ENCODE data around the gene OR51I1. TPM values are rescaled to one million over a fixed set of nuclear protein-coding genes. Genes with fewer than 3 reads are reported as not detected.

The OR51I1 gene
- total RNA-seq, 1 donor from 2014 or later, result not detected

GRCh38 chr11:5423131-5423530 lies 18.2 kb downstream of the OR51I1 start:
- Histone ChIP-seq H3K9ac (no peak overlapping the region), H3K4me3 (no peak overlapping the region), H4K20me1 (ENCODE audit: low read depth) (no peaks in the 10 kb centered on the region), H2AFZ (replicated peaks) (no peak overlapping the region), H3K9me3 (ENCODE audit: low read depth) (no peaks in the 10 kb centered on the region), H3K4me2 (no peak overlapping the region), H3K36me3 (no peaks in the 10 kb centered on the region), H3K4me1 (no peaks in the 10 kb centered on the region), H3F3A (ENCODE audit: low read depth) (no peaks in the 10 kb centered on the region), H3K79me2 (ENCODE audit: low read depth) (no peaks in the 10 kb centered on the region), H3K27ac (no peak overlapping the region), H3K27me3 (no peaks in the 10 kb centered on the region)
- Mint-ChIP-seq H3K36me3 (no peaks in the 10 kb centered on the region), H3K27ac (no peak overlapping the region), H3K4me3 (no peak overlapping the region), H3K27me3 (ENCODE audit: insufficient read depth, low read depth) (no peaks in the 10 kb centered on the region), H3K9me3 (no peaks in the 10 kb centered on the region), H3K4me1 (no peaks in the 10 kb centered on the region)
- no peak for TF ChIP-seq CTCF (IDR thresholded peaks at IDR 0.05)
- TF ChIP-seq EZH2phosphoT487 (IDR thresholded peaks at IDR 0.05), result no peak
- DNase-seq (ENCODE audit: low spot score), result no peak

- Histone ChIP-seq H3K27ac (no peak within 1 kb of the TSS), H3F3A (ENCODE audit: low read depth) (no peaks in the 10 kb centered on the region), H3K27me3 (no peaks in the 10 kb centered on the region), H3K4me1 (no peaks in the 10 kb centered on the region), H3K4me2 (no peak within 1 kb of the TSS), H3K9me3 (ENCODE audit: low read depth) (no peaks in the 10 kb centered on the region), H3K9ac (no peak within 1 kb of the TSS), H4K20me1 (ENCODE audit: low read depth) (no peaks in the 10 kb centered on the region), H2AFZ (replicated peaks) (no peak within 1 kb of the TSS), H3K79me2 (ENCODE audit: low read depth) (no peaks in the 10 kb centered on the region), H3K4me3 (no peak within 1 kb of the TSS), H3K36me3 (no peaks in the 10 kb centered on the region)
- Mint-ChIP-seq H3K4me3 (no peak within 1 kb of the TSS), H3K4me1 (no peaks in the 10 kb centered on the region), H3K36me3 (no peaks in the 10 kb centered on the region), H3K27me3 (ENCODE audit: insufficient read depth, low read depth) (no peaks in the 10 kb centered on the region), H3K27ac (no peak within 1 kb of the TSS), H3K9me3 (no peaks in the 10 kb centered on the region)
- DNase-seq (ENCODE audit: low spot score), result no peak
- TF ChIP-seq CTCF (IDR thresholded peaks at IDR 0.05) (no peak), EZH2phosphoT487 (IDR thresholded peaks at IDR 0.05) (no peak), EZH2 (IDR thresholded peaks at IDR 0.05) (no peak)
Observed at GRCh38 chr11:5421811-5422210, 19.5 kb downstream of the OR51I1 start, which contains the start of gene OR51Q1. TSS of gene OR51Q1 (plus strand) at chr11:5422111. CDS start at chr11:5422201, 90 bp downstream.

- no peaks in the 10 kb centered on the region for H3K36me3 ChIP-seq
- H3K36me3 Mint-ChIP-seq, result no peaks in the 10 kb centered on the region
Observed at GRCh38 chr11:5420993-5421392, 20.3 kb downstream of the OR51I1 start.

More at GRCh38 chr11:5420993-5421392, 20.3 kb downstream of the OR51I1 start:
- no peaks in the 10 kb centered on the region for H3K9me3 Mint-ChIP-seq
- no peak overlapping the region for H3K4me3 Mint-ChIP-seq
- no peaks in the 10 kb centered on the region for H3K27me3 ChIP-seq
- H3K4me1 Mint-ChIP-seq, result no peaks in the 10 kb centered on the region
- no peaks in the 10 kb centered on the region for H3K4me1 ChIP-seq
- no peaks in the 10 kb centered on the region for H3F3A ChIP-seq (ENCODE audit: low read depth)
- no peaks in the 10 kb centered on the region for H3K9me3 ChIP-seq (ENCODE audit: low read depth)
- TF ChIP-seq CTCF (IDR thresholded peaks at IDR 0.05) (peak; percentile 28), EZH2 (IDR thresholded peaks at IDR 0.05) (no peak)
- no peak overlapping the region for H3K4me3 ChIP-seq
- H3K9ac ChIP-seq, result no peak overlapping the region
- peak; percentile 16 for DNase-seq (ENCODE audit: low spot score)
- no peak overlapping the region for H2AFZ ChIP-seq (replicated peaks)
- no peak overlapping the region for H3K27ac ChIP-seq
- no peaks in the 10 kb centered on the region for H3K27me3 Mint-ChIP-seq (ENCODE audit: insufficient read depth, low read depth)
- no peaks in the 10 kb centered on the region for H4K20me1 ChIP-seq (ENCODE audit: low read depth)
- no peak overlapping the region for H3K27ac Mint-ChIP-seq
- H3K79me2 ChIP-seq (ENCODE audit: low read depth), result no peaks in the 10 kb centered on the region
- H3K4me2 ChIP-seq, result no peak overlapping the region
